Lower lobe of right lung (tissue), 2 donors: Measurements from ENCODE around the gene GNG12. TPM values are rescaled to one million over a fixed set of nuclear protein-coding genes. Genes with fewer than 3 reads are reported as not detected.

ENCODE experiments used
- ATAC-seq, 2 donors: fragments of 200-7000 bp; cut with Tn5 transposase; one replicate each; pipeline ENCODE4 v1.9.1; 2020 to 2022; ENCODE audit warnings: mild to moderate bottlenecking in 2 of 2, moderate library complexity in 2 of 2
- DNase-seq: peaks from one replicate; pipeline ENCODE4 v3.0.0-alpha.2; 2020
- H3K27ac ChIP-seq: fragments of 200-600 bp; one replicate; pipeline ENCODE4 v1.8.0; 2022
- H3K27me3 ChIP-seq: fragments of 200-600 bp; one replicate; pipeline ENCODE4 v1.8.0; 2022; ENCODE audit warnings: low read depth
- H3K36me3 ChIP-seq: fragments of 200-600 bp; one replicate; pipeline ENCODE4 v1.8.0; 2022; ENCODE audit warnings: mild to moderate bottlenecking
- H3K4me1 ChIP-seq: fragments of 200-600 bp; one replicate; pipeline ENCODE4 v1.8.0; 2022
- H3K4me3 ChIP-seq: fragments of 200-600 bp; one replicate; pipeline ENCODE4 v1.8.0; 2022; ENCODE audit warnings: mild to moderate bottlenecking
- H3K9me3 ChIP-seq: fragments of 200-600 bp; one replicate; pipeline ENCODE4 v1.8.0; 2022
- CTCF ChIP-seq: fragments of 200-600 bp; IDR thresholded peaks from one replicate; pipeline ENCODE4 v1.8.0; 2022; ENCODE audit warnings: antibody characterized with exemption, mild to moderate bottlenecking
- intact Hi-C: fragments of 100-400 bp; cut with DNase I; formaldehyde crosslinking; loops from one replicate; pipeline ENCODE4 v1.11.0; 2022
- total RNA-seq: library from RNA; stranded (reverse); fragmentation: NEBNext Ultra II Directional; extraction: Animal tissue kit (Norgen Biotek cat#: 25700); gene quantifications from one replicate; pipeline ENCODE4 v1.2.1, GENCODE V29; 2021
- donor health status: DM: no; HTN: yes; CAD: no; lungs with severe emphysema.

GNG12 gene
- total RNA-seq, 1 donor from 2014 or later = 43.3 TPM

- Histone ChIP-seq H3K27ac (no peak overlapping the region), H3K9me3 (no peaks in the 10 kb centered on the region), H3K4me3 (no peak overlapping the region), H3K36me3 (no peaks in the 10 kb centered on the region), H3K27me3 (no peaks in the 10 kb centered on the region), H3K4me1 (peaks cover 20% of the 10 kb centered on the region)
- no peak for TF ChIP-seq CTCF
- intact Hi-C loops = no loop called here
- ATAC-seq (no peak), DNase-seq (no peak)
These were observed 14.5 kb downstream of the GNG12 start for GRCh38 chr1:67818725-67819301.

GRCh38 chr1:67818162-67818561 is 15.1 kb downstream of the GNG12 start:
- H3K27ac ChIP-seq = no peak overlapping the region
- intact Hi-C loops = no loop called here

GRCh38 chr1:67817319-67817718 is 15.9 kb downstream of the GNG12 start:
- H3K27ac ChIP-seq = no peak overlapping the region
- DNase-seq (no peak), ATAC-seq (no peak)
- peaks cover 35% of the 10 kb centered on the region for H3K4me1 ChIP-seq
- H3K4me3 ChIP-seq = no peak overlapping the region
- TF ChIP-seq CTCF = no peak
- intact Hi-C loops = no loop called here
- H3K36me3 ChIP-seq = no peaks in the 10 kb centered on the region
- H3K27me3 ChIP-seq = no peaks in the 10 kb centered on the region
- H3K9me3 ChIP-seq = no peaks in the 10 kb centered on the region

More at GRCh38 chr1:67818162-67818561, 15.1 kb downstream of the GNG12 start:
- Histone ChIP-seq H3K4me1 (peaks cover 27% of the 10 kb centered on the region), H3K36me3 (no peaks in the 10 kb centered on the region), H3K27me3 (no peaks in the 10 kb centered on the region), H3K9me3 (no peaks in the 10 kb centered on the region), H3K4me3 (no peak overlapping the region)
- DNase-seq = no peak
- no peak for ATAC-seq
- no peak for TF ChIP-seq CTCF

- DNase-seq (no peak), ATAC-seq (no peak)
- intact Hi-C loops = no loop called here
- no peak overlapping the region for H3K4me3 ChIP-seq
- no peak overlapping the region for H3K27ac ChIP-seq
- peaks cover 43% of the 10 kb centered on the region for H3K4me1 ChIP-seq
- H3K27me3 ChIP-seq = no peaks in the 10 kb centered on the region
- TF ChIP-seq CTCF = no peak
- H3K36me3 ChIP-seq = no peaks in the 10 kb centered on the region
- no peaks in the 10 kb centered on the region for H3K9me3 ChIP-seq
These were observed 16.8 kb downstream of the GNG12 start for GRCh38 chr1:67816506-67816905.

- H3K36me3 ChIP-seq = no peaks in the 10 kb centered on the region
These were observed 17.2 kb downstream of the GNG12 start for GRCh38 chr1:67816095-67816475.

More at GRCh38 chr1:67816095-67816475, 17.2 kb downstream of the GNG12 start:
- no peak for DNase-seq
- ATAC-seq = no peak
- TF ChIP-seq CTCF = no peak
- no peak overlapping the region for H3K4me3 ChIP-seq
- H3K27ac ChIP-seq = no peak overlapping the region
- intact Hi-C loops = no loop called here
- peaks cover 47% of the 10 kb centered on the region for H3K4me1 ChIP-seq
- no peaks in the 10 kb centered on the region for H3K27me3 ChIP-seq
- no peaks in the 10 kb centered on the region for H3K9me3 ChIP-seq
